HG02623 (cell line): Measurements from ENCODE around the gene PACC1.
A peak's percentile ranks its signal among the peaks of the same experiment; 100 is the strongest.

Experiments
- ATAC-seq: cut with Tn5 transposase; IDR thresholded peaks from one replicate; pipeline ENCODE4 v1.9.1; 2021; ENCODE audit warnings: moderate library complexity; ENCODE audit not compliant: unreplicated experiment

The PACC1 gene

GRCh38 chr1:212414328-212415106, at the start of gene PACC1:
Gene PACC1, minus strand, starts transcription at chr1:212414886. Its CDS starts 129 bp downstream, at chr1:212414757.
- peak; percentile 97 for ATAC-seq

- no peak for ATAC-seq
Observed at GRCh38 chr1:212463565-212464285, 49.0 kb upstream of the PACC1 start.

GRCh38 chr1:212461916-212462660, 47.4 kb upstream of the PACC1 start:
- no peak for ATAC-seq

GRCh38 chr1:212460376-212460775, 45.7 kb upstream of the PACC1 start:
- no peak for ATAC-seq

- no peak for ATAC-seq
Observed at GRCh38 chr1:212459656-212460055, 45.0 kb upstream of the PACC1 start.

- ATAC-seq = no peak
Observed at GRCh38 chr1:212458817-212459216, 44.1 kb upstream of the PACC1 start.

- ATAC-seq = no peak
Observed at GRCh38 chr1:212457740-212458338, 43.2 kb upstream of the PACC1 start.

- peak; percentile 43 for ATAC-seq
Observed at GRCh38 chr1:212455803-212456528, 41.3 kb upstream of the PACC1 start.

- ATAC-seq = no peak
Observed at GRCh38 chr1:212455401-212455800, 40.7 kb upstream of the PACC1 start.

- no peak for ATAC-seq
Observed at GRCh38 chr1:212454741-212455140, 40.1 kb upstream of the PACC1 start.

GRCh38 chr1:212453156-212453857, 38.6 kb upstream of the PACC1 start:
- ATAC-seq = no peak

GRCh38 chr1:212452323-212453155, 37.9 kb upstream of the PACC1 start:
- ATAC-seq = no peak

- ATAC-seq = no peak
Observed at GRCh38 chr1:212451416-212452322, 37.0 kb upstream of the PACC1 start.

GRCh38 chr1:212450331-212450881, 35.7 kb upstream of the PACC1 start:
- no peak for ATAC-seq

GRCh38 chr1:212447478-212447877, 32.8 kb upstream of the PACC1 start:
- ATAC-seq = no peak

GRCh38 chr1:212446333-212446732, 31.6 kb upstream of the PACC1 start:
- ATAC-seq = no peak

- no peak for ATAC-seq
Observed at GRCh38 chr1:212442408-212442807, 27.7 kb upstream of the PACC1 start.

- no peak for ATAC-seq
Observed at GRCh38 chr1:212440419-212440818, 25.7 kb upstream of the PACC1 start.
